Stimulated activated CD8-positive, alpha-beta memory T cell treated with anti-CD3 and anti-CD28 coated beads, Interleukin-7, amount 100 ng/mL, for 48 hours (primary cell): Measurements from ENCODE around the gene DCAF5.

Experiments used
- DNase-seq, 2 donors: peaks; one replicate each; pipeline ENCODE4 v3.0.0-alpha.2; 2020; ENCODE audit warnings: low read depth in 1 of 2; ENCODE audit errors: extremely low read depth in 1 of 2

The DCAF5 gene

DNA sequence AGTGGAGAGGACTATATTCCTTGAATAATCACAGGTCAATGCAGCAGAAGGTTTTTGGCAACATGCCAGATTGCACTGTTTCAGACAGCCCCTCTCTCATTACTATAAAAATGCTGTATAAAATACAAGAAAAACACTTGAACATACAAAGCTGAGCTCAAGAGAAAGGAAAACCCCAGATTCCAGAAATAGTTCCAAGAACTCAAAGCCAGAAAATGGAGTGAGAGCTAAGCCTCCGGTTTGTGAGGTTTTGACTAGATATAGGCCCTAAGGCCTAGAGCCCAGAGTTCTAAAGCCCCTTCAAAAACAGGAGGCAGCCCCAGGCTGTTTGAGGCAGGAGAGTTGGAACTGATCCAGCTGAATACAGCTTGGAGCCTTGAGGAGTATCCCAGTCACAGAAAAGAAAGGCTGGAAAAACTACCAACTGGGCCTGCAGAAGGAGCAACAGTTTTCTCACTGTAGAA is 144.5 kb downstream of the DCAF5 start:
- DNase-seq = no peak

DNA sequence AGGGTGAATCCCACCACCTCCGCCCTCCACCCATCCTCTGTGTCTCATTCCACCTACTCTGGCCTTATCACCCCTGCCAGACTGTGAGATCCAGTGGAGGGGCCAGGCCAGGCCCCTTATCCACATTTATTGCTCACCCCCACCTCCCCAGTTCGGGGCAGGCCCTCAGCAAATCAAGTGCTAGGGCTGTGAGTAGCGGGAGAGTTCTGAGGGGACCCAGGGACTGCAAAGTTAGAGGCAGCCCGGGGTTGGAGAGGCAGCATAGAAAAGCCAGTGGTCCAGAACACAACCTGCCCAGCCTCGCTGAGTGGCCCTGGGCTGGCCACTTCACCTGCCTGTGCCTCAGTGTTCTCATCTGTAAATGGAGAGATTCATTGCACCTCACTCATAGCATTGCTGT is 146.6 kb downstream of the DCAF5 start:
- DNase-seq = no peak

DNA sequence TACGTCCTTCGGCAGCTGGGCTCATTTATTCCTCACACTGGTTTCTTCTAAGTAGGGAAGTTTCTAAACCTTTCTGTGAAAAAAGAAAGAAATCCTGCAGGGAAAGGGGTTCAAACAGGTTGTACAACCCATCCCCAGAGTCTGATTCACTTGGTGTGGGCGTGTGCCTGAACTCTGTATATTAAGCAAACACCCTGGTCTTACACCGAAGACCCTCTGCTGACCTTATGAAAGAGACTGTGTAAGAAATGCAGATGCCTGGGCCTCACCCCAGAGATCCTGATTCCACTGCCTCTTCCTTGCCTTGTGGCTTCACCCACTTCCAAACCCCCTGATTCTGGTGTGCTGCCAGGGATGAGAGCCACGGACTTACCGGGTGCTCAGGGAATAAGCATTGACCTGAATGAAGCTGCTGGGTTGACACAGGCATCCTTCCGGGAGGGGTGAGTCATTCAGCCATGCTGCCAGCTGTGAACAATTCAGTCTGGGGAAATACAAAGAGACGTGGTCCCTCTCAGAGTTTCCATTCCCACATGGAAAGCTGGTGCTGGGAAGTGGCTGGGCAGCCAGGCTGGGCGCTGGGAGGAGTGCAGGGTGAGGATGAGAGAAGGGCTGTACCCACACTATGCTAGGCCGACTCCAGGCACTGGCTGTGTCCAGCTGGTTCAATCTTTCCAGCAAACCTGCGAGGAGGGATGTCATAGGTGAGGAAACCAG is 147.3 kb downstream of the DCAF5 start:
- DNase-seq = no peak

DNA sequence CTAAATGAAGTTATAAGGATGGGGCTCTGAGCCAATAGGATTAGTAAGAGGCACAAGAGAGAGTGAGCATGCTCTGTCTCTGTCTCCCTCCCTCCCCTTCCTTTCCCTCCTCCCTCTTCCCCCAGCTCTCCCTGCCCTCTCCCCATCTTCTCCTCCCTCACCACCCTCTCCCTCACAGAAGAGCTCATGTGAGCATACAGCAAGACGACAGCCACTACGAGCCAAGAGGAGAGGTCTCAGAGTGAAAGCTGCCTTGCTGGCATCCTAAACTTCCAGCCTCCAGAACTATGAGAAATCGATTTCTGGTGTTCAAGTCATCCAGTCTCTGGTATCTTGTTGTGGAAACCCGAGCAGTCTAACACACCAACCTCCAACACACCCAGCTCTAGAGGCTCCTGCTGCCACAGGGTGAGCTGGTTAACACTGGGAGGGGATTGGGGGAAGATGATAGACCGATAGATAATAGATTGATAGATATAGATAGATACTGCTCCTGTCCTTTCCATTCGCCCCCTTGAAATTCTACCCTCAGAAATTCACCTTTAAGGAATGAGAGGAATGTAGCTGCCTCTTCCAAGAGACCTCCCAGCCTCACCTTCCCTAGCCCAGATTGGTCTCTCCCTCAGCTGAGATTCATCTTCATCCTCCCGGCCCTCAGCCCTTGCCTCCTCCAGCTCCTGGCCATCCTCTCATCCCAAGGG is 148.0 kb downstream of the DCAF5 start:
- DNase-seq = no peak

DNA sequence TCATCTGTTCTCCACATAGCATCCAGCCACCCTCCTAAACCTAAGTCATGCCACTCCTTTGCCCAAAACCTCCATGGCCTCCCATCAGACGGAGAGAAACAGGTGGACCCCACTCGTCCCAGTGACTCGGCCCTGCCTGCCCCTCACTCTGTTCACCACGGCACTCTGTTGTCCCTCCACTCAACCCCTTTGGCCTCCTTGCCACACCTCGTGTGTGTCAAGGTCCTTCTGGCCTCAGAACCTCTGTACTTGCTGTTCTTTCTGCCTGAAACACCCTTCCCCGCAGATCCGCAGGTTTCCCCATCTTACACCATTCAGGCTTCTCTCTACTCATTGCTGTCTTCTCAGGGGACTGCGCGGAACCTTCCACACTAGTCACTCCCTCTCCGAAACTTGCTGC is 149.3 kb downstream of the DCAF5 start:
- DNase-seq = no peak

DNA sequence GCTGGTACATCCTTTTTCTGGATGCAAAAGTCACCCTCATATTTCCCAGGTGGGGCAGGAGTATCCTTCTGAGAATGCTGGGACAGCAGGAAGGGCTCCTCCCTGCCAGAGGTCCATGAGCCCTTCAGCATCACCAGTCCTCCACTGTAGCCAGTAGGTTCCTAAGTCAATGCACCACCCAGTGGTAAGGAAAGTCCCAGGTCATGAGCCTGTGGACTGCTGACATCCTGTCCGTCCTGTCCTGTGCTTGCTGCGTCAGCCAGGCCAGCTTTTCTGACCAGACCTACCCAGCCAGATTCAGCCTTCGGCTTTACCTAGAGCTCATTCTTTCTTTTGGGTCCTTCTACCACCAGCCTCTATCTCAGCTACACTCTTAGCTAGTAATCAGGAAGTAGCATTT is 150.8 kb downstream of the DCAF5 start:
- DNase-seq = no peak

DNA sequence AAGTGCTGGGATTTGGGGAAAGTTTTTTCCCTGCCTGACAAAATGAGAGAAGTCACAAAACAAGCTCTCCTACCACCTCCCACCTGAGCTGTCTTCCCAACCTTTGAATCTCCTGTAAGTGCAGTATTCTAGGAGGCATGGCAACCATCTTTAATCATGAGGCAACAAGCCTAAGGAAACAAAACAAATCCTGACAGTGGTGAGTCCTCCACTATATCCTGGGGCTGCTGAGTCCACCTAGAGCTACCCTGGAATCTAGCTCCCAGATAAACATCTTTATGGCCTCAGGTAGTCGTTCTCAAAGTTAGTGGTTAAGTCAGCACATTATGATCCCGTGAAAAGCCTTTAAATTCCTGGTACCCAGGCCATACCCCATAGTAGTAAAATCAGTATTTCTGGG is 151.5 kb downstream of the DCAF5 start:
- no peak for DNase-seq
